ENCODE results near the gene PCSK6.
"Not testable (repeated sequence)": the region's sequence is repeated elsewhere in the genome, so short reads cannot be mapped to it uniquely, and the experiment has no call there.

Gene PCSK6

DNA sequence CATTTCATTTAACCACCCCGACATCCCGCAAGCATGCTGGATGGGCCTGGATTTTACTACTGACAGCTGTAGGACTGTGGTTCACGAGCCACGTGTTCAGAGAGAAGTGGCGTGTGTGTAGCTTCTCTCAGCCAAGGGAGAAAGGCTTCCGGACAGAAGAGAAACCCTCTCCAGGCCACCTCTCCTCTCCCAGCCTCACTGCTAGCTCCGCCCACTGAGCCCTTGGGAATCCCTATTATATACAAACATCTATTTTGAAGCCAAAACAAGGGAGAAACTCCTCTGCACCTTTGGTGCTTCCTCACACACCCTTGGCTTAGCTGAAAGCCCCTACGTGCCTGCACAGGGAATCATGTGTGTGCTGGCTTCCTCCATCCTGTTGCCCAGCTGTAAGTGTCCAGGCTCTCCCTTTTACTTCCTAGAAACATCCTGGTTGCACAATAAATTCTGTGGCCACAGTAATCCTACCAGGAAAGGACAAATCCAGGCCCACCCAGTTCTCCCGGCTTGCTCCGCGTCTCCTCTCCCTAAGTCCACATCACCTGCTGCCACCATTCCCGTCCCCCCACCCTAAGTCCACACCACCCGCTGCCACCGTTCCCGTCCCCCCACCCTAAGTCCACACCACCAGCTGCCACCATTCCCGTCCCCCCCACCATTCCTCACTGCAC is 30.5 kb downstream of the PCSK6 start:
- no peak for DNase-seq

DNA sequence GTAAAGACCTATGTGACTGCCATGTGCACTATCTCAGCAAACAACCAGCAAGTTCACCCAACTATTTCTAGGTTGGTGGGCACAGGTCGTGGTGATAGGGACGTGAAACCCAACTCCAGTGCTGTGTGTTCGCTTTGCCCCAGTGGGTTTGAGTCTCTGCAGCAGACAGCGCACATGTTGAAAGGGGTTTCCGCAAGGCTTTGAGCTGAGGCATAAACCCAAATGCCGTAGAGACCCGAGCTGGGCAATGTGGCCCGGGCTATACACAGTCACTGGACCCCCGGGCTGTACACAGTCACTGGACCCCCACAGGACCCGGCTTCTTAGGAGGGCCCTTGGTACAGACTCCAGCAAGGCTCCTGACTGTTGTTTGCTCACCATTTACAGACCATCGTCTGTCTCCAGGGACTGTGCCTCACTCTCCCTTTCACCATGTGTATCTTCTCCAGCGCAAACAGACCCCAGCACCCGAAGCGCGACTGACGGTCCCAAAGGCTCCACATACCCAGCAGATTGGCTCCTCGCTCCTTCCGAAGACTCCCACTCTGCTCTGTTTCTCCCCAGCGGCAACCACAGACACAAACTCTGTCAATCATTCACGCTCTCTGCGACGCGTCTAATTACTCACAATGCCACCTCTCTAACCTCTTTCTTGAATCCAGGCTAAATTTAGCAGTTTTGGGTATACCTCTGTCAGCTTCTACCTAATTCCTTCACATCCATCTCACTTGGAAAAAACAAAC is 31.2 kb downstream of the PCSK6 start:
- no peak for DNase-seq

GRCh38 chr15:101457696-101458095 is 31.8 kb downstream of the PCSK6 start:
- no peak for DNase-seq

DNA sequence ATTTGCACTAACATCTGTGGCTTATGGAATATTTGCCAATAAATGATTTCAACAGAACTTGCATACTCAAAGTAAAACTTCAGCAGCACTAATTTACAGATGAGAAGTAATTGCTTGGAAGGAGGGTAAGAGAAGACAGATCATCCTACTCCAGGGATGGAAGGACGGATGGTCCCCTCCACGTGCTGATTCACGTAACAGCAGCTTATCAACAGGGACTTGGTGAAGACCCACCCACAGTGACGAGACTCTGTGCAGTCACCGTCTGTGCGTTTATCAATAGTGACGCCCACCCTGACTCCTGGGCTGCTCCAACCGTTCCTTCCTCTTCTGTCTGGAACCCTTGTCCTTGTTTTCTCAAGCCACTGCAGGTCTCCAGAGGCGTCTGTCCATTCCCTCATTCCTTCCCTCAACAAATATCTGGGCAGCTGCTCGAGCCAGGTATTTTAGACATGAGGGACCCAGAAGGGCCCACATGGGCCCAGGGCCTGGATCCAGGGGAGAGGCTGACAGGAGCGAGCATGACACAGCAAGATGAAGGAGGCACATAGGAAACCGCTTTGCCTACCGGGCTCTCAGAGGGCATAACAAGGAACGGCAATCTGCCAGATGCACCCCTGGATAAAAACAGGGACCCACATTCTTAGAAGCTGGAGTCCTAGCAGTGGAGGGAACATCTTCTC is 33.3 kb downstream of the PCSK6 start:
- no peak for DNase-seq

DNA sequence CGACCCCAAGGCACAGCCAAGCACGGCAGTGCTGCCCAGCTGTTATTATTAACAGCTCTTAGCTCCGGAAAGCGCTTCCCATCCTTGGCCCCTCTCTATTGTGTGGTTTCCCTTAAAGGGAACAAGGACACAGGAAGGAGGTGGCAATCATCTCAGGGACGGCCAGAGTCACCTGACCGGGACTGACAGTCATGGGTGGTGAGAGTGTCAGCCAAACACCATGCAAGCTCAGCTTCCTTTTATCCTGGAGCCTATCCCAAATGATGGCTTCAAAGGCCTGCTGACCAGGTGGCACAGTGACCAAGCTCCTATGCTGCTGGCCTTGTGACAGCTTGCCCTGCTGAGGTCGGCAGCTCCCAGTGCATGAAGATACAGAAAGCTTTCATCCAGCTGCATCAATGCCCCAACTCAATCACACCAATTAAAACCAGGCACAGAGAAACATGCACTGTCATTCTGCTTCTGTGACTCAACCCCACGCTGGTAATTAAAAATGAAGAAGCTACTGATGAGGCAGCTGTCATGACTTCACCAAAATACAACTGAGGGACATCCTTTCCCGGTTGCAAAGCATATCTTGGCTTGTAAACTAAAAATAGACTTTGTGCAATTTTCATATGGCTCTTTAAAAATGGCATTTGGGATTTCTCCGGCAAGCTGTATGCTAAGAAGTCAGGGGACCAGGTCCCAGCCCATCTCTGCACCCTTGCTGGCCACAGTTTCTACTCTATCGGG is 34.0 kb downstream of the PCSK6 start:
- DNase-seq, result no peak

- DNase-seq, result not testable (repeated sequence)
Measured at GRCh38 chr15:101454781-101455180, 34.7 kb downstream of the PCSK6 start.

GRCh38 chr15:101454365-101454764 is 35.1 kb downstream of the PCSK6 start:
- DNase-seq, result no peak

GRCh38 chr15:101453123-101454120 is 36.1 kb downstream of the PCSK6 start:
- DNase-seq, result no peak

DNA sequence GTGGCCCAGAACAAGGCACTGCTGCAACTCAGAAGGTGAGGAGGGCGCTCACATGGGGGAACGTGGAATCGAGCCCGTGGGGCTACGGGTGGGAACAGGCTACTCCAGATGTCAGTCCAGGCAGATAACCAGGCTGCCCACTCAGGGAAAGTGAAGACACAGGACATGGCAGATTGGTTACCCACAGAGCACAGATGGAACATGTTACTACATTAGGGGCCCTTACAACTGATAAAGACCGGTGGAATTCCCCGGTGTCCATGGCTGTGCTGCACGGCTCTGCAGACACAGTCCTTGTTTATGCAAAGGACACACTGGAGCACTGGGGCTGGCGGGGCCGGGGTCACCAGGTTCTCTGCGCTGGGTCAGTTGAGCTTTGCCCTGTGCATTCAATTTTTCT is 36.9 kb downstream of the PCSK6 start:
- DNase-seq, result no peak

- no peak for DNase-seq
Measured at GRCh38 chr15:101451846-101452245, 37.7 kb downstream of the PCSK6 start.

- DNase-seq, result no peak
Measured at GRCh38 chr15:101451266-101451799, 38.2 kb downstream of the PCSK6 start.

- DNase-seq, result no peak
Measured at GRCh38 chr15:101450403-101451265, 38.9 kb downstream of the PCSK6 start.

DNA sequence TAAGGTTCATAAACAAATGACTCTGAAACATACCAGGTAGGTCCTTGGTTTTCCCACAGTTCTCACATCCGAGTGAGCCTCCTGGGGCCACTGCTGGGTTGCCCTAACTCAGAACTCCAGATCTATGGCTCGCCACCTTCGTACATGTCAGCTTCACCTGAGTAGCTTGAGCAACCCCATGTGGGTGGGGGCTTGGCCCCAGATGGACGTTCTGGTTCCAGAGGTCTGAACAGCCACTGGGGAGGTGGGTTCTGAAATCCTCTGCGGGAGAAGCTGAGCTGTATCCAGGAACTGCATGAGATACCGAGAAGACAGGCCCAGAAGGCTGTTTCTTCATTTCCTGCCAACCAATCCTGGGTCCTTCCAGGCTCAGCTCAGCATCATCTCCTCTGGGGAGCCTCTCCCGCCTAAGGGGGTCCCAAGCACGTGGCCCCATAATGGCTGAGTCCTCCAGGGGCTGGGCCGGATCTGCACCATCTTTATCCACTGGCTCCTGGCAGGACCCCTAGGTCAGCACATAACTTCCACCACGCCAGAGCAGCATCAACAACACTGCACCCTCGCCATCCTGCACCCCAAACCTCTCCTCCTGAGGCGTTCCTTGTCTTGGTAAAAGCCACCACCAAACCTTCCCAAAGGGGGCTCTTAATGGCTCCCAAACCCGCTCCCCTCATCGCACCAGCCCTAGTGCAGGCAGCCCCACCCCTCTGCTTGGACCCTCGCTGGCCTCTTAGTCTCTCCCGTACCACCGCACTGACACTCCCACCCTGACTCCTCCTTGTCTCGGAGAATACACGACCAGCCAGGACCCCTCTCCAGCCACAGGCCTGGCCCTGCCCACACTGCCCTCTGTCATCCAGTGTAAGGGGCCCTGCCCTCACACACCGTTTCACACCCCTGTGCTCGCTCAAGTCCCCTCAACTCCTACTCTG is 39.8 kb downstream of the PCSK6 start:
- no peak for DNase-seq

DNA sequence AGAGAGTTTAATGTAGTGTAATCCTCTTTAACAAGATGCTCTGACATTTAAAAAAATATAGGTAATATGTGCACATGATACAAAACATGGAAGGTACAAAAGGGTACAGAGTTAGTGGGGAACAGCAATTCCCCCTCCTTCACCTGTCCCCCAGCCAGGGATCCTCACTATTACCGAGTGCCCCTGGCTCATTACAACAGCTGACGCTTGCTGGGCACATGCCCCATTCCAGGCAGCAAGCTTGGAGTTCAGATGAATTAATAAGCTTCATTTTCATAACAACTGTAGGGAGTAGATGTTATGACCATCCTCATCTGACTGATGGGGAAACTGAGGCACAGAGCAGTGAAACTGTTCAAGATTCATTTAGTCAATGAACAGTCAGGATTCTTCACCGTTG is 41.2 kb downstream of the PCSK6 start:
- no peak for DNase-seq

DNA sequence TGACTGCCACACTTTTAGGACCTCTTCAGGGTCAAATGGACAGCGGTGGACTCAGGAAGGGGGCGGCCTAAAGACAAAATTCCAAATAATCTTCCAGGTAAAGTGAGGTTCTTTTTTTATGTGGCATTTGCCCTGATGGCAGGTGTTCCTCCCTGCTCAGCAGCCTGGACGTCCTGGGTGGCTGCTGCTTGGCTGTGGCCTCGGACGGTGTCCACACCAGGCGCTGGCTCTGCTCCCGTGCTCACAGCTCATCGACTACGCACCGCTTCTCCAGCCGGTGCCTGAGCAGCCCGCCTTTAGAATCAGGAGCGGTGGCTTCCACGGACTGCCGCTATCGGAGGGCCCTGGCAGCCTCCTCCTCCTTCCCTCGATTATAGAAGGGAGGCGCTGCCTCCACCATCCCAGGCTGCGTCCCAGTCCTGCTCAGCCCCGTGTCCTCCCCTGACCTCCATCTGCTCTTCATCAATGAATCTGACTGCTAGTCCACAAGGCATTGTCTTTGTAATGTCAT is 41.9 kb downstream of the PCSK6 start:
- no peak for DNase-seq

DNA sequence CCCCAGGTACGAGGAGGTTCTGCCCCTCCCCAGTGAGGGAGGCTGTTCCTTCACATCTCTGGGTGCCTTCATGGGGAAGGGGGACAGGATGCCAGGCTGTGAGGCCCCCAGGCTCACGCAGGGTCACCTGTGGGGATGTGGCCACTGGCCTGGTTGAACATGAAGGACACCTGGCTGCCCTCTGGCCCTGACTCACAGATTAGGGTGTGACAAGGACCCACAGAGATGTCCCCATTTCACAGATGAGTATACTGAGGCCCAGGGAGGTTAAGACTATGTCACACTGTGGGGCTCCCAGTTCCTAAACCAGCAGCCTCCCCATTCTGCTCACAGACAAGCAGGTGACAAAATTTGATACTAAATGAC is 42.4 kb downstream of the PCSK6 start:
- no peak for DNase-seq

GRCh38 chr15:101446518-101447167 is 42.9 kb downstream of the PCSK6 start:
- no peak for DNase-seq

DNA sequence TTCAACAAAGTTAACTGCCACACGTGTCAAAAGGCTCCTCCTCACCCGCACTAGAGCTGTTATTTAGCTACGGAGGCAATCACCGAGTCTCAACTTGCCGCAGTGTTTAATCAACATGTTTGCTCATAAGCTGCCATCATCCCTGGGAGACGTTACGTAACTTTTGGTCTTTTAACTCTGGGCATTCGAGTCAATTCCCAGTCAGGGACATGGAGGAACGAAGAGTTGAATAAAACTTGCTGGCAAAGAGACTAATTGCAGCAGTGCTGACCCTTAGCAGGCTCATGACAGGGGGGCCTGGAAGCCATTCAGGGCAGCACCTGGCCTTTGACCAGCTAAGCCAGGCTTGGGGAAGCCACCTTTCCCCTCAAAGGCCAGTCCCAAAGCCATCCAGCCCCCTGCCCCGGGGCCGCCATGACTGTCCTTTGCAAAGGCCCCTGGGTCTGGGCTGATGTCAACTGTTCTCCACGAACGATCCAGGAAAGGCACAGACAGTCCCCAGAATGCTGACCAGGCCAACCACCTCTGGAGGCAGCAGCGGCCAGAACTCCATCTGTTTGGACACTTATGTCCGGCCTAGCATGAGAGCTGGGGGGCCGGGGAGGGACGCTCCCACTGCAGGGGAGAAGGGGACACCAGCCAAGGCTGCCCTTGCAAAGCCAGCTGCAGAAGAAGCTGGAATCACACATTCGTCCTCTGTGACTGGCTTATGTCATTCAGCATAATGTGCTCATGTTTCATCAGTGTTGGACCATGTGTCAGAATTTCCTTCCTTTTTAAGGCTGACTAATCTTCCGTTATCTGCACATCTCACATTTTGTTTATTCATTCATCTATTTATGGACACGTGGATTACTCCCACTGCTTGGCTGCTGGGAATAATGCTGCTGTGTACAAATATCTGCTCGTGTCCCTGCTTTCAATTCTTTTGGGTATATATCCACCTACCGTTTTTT is 43.7 kb downstream of the PCSK6 start:
- DNase-seq, result no peak
